OCI-LY7 (cell line): Measurements from ENCODE around the gene ATP5F1E.

Source experiments
- EZH2phosphoT487 ChIP-seq: fragments of 200-600 bp; sonication (generic); IDR thresholded peaks from 2 replicates; pipeline ENCODE4 v1.6.1; 2018; ENCODE audit warnings: low read depth, borderline replicate concordance, mild to moderate bottlenecking, mixed run types, antibody characterized with exemption, low read length, moderate library complexity, mixed read lengths
- TF ChIP-seq, protein P1 (sequence below): fragments of 200-600 bp; sonication (generic); conservative IDR thresholded peaks from 2 replicates; pipeline ENCODE4 v1.5.1; 2014; ENCODE audit warnings: mild to moderate bottlenecking, antibody characterized with exemption, low read length, moderate library complexity, mixed read lengths

DNA sequence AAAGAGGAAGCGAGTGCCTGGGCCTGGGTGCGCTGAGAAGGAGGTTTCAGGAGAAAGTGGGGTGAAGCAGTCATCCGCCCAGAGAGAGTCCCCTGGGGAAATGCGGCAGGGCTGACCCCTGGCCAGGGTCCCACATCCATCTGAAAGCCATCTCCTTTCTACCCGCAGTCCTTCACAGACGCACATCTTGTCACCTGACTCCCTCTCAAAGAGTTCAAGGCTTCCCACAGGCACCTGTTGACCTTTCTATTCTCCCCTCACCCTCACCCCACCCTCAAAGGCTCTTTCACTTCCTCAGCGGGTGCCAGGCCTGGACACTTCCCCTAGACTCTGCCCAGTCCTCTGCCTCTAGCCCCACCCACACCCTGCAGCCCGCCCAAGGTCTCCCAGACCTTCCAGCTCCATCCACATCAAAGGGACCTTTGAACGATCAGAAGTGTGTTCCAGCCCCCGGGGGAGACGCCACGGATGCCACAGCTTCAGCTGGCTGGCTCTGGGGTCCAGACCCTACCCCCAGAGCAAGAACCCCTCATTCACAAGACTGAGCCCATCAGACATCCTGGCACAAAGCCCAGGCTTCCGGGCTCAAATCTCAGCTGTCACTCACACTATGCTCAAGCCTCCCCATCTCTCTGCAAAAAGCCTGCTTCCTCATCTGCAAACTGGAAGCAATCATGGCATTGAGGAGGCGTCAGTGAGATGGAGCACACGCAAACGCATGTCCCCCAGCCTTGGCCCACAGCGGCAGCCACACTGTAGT is 27.2 kb downstream of the ATP5F1E start:
- no peak for TF ChIP-seq EZH2phosphoT487
- TF ChIP-seq, protein P1, sequence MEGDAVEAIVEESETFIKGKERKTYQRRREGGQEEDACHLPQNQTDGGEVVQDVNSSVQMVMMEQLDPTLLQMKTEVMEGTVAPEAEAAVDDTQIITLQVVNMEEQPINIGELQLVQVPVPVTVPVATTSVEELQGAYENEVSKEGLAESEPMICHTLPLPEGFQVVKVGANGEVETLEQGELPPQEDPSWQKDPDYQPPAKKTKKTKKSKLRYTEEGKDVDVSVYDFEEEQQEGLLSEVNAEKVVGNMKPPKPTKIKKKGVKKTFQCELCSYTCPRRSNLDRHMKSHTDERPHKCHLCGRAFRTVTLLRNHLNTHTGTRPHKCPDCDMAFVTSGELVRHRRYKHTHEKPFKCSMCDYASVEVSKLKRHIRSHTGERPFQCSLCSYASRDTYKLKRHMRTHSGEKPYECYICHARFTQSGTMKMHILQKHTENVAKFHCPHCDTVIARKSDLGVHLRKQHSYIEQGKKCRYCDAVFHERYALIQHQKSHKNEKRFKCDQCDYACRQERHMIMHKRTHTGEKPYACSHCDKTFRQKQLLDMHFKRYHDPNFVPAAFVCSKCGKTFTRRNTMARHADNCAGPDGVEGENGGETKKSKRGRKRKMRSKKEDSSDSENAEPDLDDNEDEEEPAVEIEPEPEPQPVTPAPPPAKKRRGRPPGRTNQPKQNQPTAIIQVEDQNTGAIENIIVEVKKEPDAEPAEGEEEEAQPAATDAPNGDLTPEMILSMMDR = no peak
